WI38 (cell line): ENCODE measurements around the gene STK38.
"Not testable (repeated sequence)": the region's sequence is repeated elsewhere in the genome, so short reads cannot be mapped to it uniquely, and the experiment has no call there.

ENCODE experiments used
- H3K4me3 ChIP-seq: 2 replicates; pipeline ENCODE4 v1.5.1; 2011; ENCODE audit warnings: low read depth, mild to moderate bottlenecking, control low read depth, low read length
- TF ChIP-seq, protein P1 (sequence below): IDR thresholded peaks from 2 replicates; pipeline ENCODE4 v1.5.1; 2012; ENCODE audit warnings: low read depth, mild to moderate bottlenecking, control low read depth, low read length

The STK38 gene

GRCh38 chr6:36488221-36488620, 59.1 kb downstream of the STK38 start:
- TF ChIP-seq, protein P1, sequence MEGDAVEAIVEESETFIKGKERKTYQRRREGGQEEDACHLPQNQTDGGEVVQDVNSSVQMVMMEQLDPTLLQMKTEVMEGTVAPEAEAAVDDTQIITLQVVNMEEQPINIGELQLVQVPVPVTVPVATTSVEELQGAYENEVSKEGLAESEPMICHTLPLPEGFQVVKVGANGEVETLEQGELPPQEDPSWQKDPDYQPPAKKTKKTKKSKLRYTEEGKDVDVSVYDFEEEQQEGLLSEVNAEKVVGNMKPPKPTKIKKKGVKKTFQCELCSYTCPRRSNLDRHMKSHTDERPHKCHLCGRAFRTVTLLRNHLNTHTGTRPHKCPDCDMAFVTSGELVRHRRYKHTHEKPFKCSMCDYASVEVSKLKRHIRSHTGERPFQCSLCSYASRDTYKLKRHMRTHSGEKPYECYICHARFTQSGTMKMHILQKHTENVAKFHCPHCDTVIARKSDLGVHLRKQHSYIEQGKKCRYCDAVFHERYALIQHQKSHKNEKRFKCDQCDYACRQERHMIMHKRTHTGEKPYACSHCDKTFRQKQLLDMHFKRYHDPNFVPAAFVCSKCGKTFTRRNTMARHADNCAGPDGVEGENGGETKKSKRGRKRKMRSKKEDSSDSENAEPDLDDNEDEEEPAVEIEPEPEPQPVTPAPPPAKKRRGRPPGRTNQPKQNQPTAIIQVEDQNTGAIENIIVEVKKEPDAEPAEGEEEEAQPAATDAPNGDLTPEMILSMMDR = no peak
- H3K4me3 ChIP-seq = no peak overlapping the region

- TF ChIP-seq, protein P1 = no peak
- no peak overlapping the region for H3K4me3 ChIP-seq
Observed at GRCh38 chr6:36487698-36488097, 59.6 kb downstream of the STK38 start.

DNA sequence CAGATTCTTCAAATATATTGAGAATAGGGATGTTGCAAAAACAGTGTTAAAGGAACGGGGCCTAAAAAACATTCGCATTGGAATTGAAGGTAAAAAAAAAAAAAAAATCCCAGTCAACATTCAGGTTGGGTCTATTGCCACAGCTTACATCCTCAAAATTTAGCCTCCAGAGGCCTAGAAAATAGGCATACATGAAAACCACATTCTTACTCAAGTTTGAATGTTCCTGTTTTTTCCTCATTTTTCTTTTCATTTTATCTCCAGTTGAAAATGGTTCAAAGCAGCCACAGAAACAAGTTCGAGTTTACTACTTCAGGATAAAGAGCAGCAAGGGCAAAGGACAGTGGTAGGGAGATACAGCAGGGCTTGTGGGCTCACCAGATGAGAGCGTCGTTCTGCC, 62.5 kb downstream of the STK38 start:
- no peak overlapping the region for H3K4me3 ChIP-seq

GRCh38 chr6:36483326-36483725, 64.0 kb downstream of the STK38 start:
- H3K4me3 ChIP-seq = not testable (repeated sequence)

More for the DNA sequence above, 62.5 kb downstream of the STK38 start:
- TF ChIP-seq, protein P1 = no peak

DNA sequence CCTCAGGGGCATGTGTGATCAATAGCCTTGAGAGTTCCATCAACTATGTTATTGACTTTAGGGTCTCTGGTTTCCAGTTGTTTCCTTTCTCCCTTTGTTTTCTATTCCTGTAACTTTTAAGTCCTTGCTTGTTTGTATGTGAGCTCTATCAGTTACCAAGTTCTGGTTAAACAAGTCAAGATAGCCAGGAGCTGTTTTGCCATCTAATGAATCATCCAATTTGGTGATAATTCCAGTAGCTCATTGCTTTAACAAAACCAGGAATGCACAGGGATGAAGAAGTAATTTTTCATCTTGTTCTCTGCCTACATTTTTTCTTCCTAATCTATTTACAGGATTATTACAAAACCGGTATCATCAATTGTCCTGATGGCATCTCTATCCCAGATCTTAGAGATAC, 68.0 kb downstream of the STK38 start:
- TF ChIP-seq, protein P1 = no peak
- no peak overlapping the region for H3K4me3 ChIP-seq

DNA sequence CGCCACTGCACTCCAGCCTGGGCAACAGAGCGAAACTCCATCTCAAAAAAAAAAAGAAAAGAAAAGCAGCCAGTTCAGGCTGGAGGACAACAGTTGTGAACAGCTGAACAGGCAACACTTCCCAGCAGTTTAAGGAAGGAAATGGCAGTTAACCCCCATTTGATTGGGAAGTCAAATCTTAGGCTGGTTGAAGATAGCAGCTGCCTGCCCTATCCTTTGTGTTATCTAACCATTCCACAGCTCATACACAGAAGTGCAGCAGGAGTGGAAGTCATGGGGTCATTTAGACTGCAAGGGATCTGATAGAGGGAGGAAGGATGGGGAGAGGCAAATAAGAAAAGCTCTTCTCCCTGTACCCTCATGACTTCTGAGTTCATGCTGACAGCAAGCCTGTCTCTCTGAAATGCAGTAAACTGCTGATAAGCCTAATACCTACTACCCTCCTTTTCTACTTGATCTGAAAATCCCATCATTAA, 69.2 kb downstream of the STK38 start:
- H3K4me3 ChIP-seq = no peak overlapping the region
- TF ChIP-seq, protein P1 = no peak

GRCh38 chr6:36469946-36470345, 77.3 kb downstream of the STK38 start:
- H3K4me3 ChIP-seq = no peak overlapping the region
- TF ChIP-seq, protein P1 = no peak

DNA sequence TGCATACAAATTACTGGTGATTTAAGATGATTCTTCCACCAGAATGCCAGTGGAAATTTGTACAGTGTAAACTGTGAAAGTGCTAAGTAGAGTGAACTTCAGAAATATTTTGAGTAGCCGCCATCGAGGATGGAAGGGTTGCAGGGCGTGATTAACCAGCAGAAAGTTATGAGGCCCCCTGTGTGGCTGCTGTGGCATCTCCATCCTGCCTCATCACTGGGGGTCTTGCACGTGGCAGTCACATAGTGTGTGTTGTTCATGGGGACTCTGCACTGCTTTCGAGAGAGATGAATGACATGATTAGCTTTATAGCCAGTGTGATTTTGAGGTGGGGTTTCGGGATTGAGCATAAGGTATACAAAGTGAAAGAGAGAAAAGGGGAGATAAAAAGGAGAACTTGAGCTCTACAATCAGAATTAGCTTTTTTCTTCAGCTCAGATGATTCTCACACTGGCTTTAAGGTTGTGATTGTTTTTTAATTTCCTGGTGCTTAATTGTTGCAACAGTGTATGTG, 78.1 kb downstream of the STK38 start:
- H3K4me3 ChIP-seq = no peak overlapping the region
- TF ChIP-seq, protein P1 = no peak
